ENCODE measurements around the gene HTT. TPM values are rescaled to one million over a fixed set of nuclear protein-coding genes. Genes with fewer than 3 reads are reported as not detected.

The HTT gene
- total and polyA plus RNA-seq, 2 of the 8 experiments (the other 6 are each of a cell fraction or from before 2014, with no cell fraction given) = 24.0 to 71.0 TPM

- Histone ChIP-seq H3K79me2 (ENCODE audit: control insufficient read depth in 1 of 2, insufficient read depth in 2 of 2, low read length in 2 of 2) (no peaks in the 10 kb centered on the region), H3K36me3 (ENCODE audit: control insufficient read depth in 2 of 4, insufficient read depth in 4 of 4, low read length in 3 of 4) (peaks cover 17 to 69% (median 38%) of the 10 kb centered on the region in 4 experiments; a peak in 7 of 8 replicates), H3K23ac (ENCODE audit: insufficient read length) (no peak overlapping the region), H3K4ac (replicated peaks; ENCODE audit: insufficient read length, low read depth, low read length) (no peak overlapping the region), H3K4me2 (ENCODE audit: insufficient read depth in 1 of 2, low read depth in 2 of 2, low read length in 2 of 2) (no peak overlapping the region), H3K9ac (replicated peaks in 1 of 4; ENCODE audit: extremely low read depth in 1 of 4, low read depth in 3 of 4, low read length in 3 of 4) (no peak overlapping the region), H4K20me1 (replicated peaks in 1 of 2; ENCODE audit: control insufficient read depth in 1 of 2, insufficient read depth in 2 of 2, low read length in 2 of 2) (peaks cover 0 to 11% of the 10 kb centered on the region in 2 experiments), H3K27ac (ENCODE audit: low read depth, low read length) (no peak overlapping the region), H3K14ac (ENCODE audit: insufficient read length) (no peak overlapping the region), H2AK5ac (ENCODE audit: low read depth, low read length) (no peak overlapping the region), H3K9me3 (ENCODE audit: insufficient read depth in 2 of 2, low read depth in 1 of 2, low read length in 1 of 2) (no peaks in the 10 kb centered on the region; a peak in 1 of 4 replicates), H2BK15ac (ENCODE audit: low read length) (no peak overlapping the region), H4K5ac (ENCODE audit: insufficient read length, low read depth, low read length) (no peak overlapping the region), H3K27me3 (replicated peaks in 1 of 4; ENCODE audit: control insufficient read depth in 3 of 4, extremely low read depth in 1 of 4, insufficient read depth in 3 of 4, low read length in 3 of 4) (no peaks in the 10 kb centered on the region), H2BK5ac (ENCODE audit: low read depth, low read length) (no peak overlapping the region), H3K4me1 (replicated peaks in 1 of 4; ENCODE audit: control insufficient read depth in 3 of 4, insufficient read depth in 4 of 4, low read length in 3 of 4) (no peaks in the 10 kb centered on the region), H4K91ac (replicated peaks; ENCODE audit: insufficient read length, low read length) (no peak overlapping the region), H3K23me2 (ENCODE audit: low read depth, low read length) (no peaks in the 10 kb centered on the region), H3K79me1 (ENCODE audit: low read depth, low read length) (no peaks in the 10 kb centered on the region), H2BK12ac (ENCODE audit: low read depth, low read length) (no peak overlapping the region), H3K18ac (ENCODE audit: extremely low read depth, low read length) (no peak overlapping the region), H2AFZ (ENCODE audit: low read length) (no peak overlapping the region), H4K8ac (ENCODE audit: extremely low read depth, insufficient read depth, low read length) (no peak overlapping the region), H3K4me3 (ENCODE audit: extremely low read depth in 1 of 4, insufficient read depth in 2 of 4, low read depth in 3 of 4, low read length in 4 of 4) (no peak overlapping the region), H2BK20ac (ENCODE audit: low read length) (no peak overlapping the region), H2BK120ac (replicated peaks; ENCODE audit: low read depth, low read length) (no peak overlapping the region), H3K56ac (replicated peaks; ENCODE audit: insufficient read length, low read depth, low read length) (no peak overlapping the region)
- no peak for DNase-seq (ENCODE audit: low read depth in 1 of 2, low spot score in 2 of 2)
- WGBS, 2 experiments (ENCODE audit: extremely low coverage in 1 of 2, insufficient coverage in 1 of 2, insufficient read length in 1 of 2, insufficient replicate concordance in 2 of 2, low coverage in 1 of 2, low lambda C conversion rate in 2 of 2, missing lambda C conversion rate in 1 of 2) = 95% methylated on average over 8 of the region's 8 CpGs; no CpG with 5 or more reads in 1 of the 2 experiments
- FAIRE-seq = no peak
- CTCF ChIA-PET (ENCODE audit: partially characterized antibody) = no interaction called here
- TF ChIP-seq JUN (IDR thresholded peaks at IDR 0.05; ENCODE audit: low read depth, low read length) (no peak), POLR2A (IDR thresholded peaks at IDR 0.05; ENCODE audit: control extremely low read depth in 1 of 2, low read depth in 2 of 2, low read length in 2 of 2) (no peak), CREB1 (IDR thresholded peaks at IDR 0.05) (no peak), SP2 (IDR thresholded peaks at IDR 0.05; ENCODE audit: low read length) (no peak), EZH2 (IDR thresholded peaks at IDR 0.05; ENCODE audit: low read depth, low read length, severe bottlenecking) (no peak), KDM5A (IDR thresholded peaks at IDR 0.05; ENCODE audit: low read length) (no peak), ATF2 (IDR thresholded peaks at IDR 0.05; ENCODE audit: low read length) (no peak), SRF (IDR thresholded peaks at IDR 0.05; ENCODE audit: low read depth, low read length) (no peak), BACH1 (IDR thresholded peaks at IDR 0.05; ENCODE audit: low read length) (no peak), NANOG (IDR thresholded peaks at IDR 0.05; ENCODE audit: insufficient read depth, low read depth, low read length, poor library complexity, severe bottlenecking) (no peak), TAF7 (optimal IDR thresholded peaks at IDR 0.05; ENCODE audit: borderline replicate concordance, low read depth, low read length) (no peak)
- POLR2A ChIA-PET (ENCODE audit: partially characterized antibody) = no interaction called here
Observed at GRCh38 chr4:3118312-3118711, 43.8 kb downstream of the HTT start.
